Measurements from ENCODE around the gene CEBPE. TPM values are rescaled to one million over a fixed set of nuclear protein-coding genes. Genes with fewer than 3 reads are reported as not detected.

Gene CEBPE
- total RNA-seq, 1 experiment from 2014 or later, result not detected

- H3K9me2 ChIP-seq (ENCODE audit: insufficient read depth), result no peaks in the 10 kb centered on the region
- H3K4me3 ChIP-seq (replicated peaks in 1 of 2; ENCODE audit: low read depth in 1 of 2, low read length in 2 of 2), result no peak overlapping the region
- H3K27ac ChIP-seq (ENCODE audit: low read depth, low read length), result no peak overlapping the region
- no peak overlapping the region for H3K9ac ChIP-seq (ENCODE audit: low read length)
- CTCF ChIA-PET, result no interaction called here
- H4K20me1 ChIP-seq (ENCODE audit: insufficient read depth), result no peaks in the 10 kb centered on the region
- ATAC-seq (no peak), DNase-seq (ENCODE audit: low read depth, low spot score) (no peak)
- no peaks in the 10 kb centered on the region for H3K36me3 ChIP-seq (ENCODE audit: control insufficient read depth in 1 of 2, insufficient read depth in 2 of 2, low read length in 2 of 2)
- no peak overlapping the region for H2AFZ ChIP-seq (ENCODE audit: low read depth, low read length, poor library complexity, severe bottlenecking)
- no peaks in the 10 kb centered on the region for H3K9me3 ChIP-seq (ENCODE audit: control insufficient read depth in 1 of 2, insufficient read depth in 1 of 2, low read depth in 1 of 2, low read length in 2 of 2)
- POLR2A ChIA-PET, result no interaction called here
- no peaks in the 10 kb centered on the region for H3K79me2 ChIP-seq (ENCODE audit: insufficient read depth, low read length)
- no peak overlapping the region for H3K4me2 ChIP-seq (ENCODE audit: low read length)
- peaks cover 0 to 6% of the 10 kb centered on the region in 2 experiments; a peak in 2 of 4 replicates for H3K4me1 ChIP-seq (ENCODE audit: control insufficient read depth in 1 of 2, insufficient read depth in 2 of 2, low read length in 2 of 2)
- BruUV-seq (replicated peaks), result no TSS peak
- TF ChIP-seq ATF3 (IDR thresholded peaks at IDR 0.05), result no peak
- TF ChIP-seq EGR1 (IDR thresholded peaks at IDR 0.05; ENCODE audit: low read depth), result no peak
- RAD21 ChIA-PET (ENCODE audit: low non-redundant PET in 1 of 2, low total read pairs in 2 of 2, uncharacterized antibody in 2 of 2, unreplicated experiment in 2 of 2), result no interaction called here
- H3K27me3 ChIP-seq (ENCODE audit: insufficient read depth, low read length), result no peaks in the 10 kb centered on the region
- intact Hi-C loops (cut with micrococcal nuclease), result no loop called here
Measured at GRCh38 chr14:23146351-23146910, 27.4 kb upstream of the CEBPE start.

- H3K27ac ChIP-seq (ENCODE audit: low read depth, low read length), result no peak overlapping the region
- DNase-seq (ENCODE audit: low read depth, low spot score) (no peak), ATAC-seq (no peak)
- H3K9me2 ChIP-seq (ENCODE audit: insufficient read depth), result no peaks in the 10 kb centered on the region
- no peaks in the 10 kb centered on the region for H3K36me3 ChIP-seq (ENCODE audit: control insufficient read depth in 1 of 2, insufficient read depth in 2 of 2, low read length in 2 of 2)
- H3K27me3 ChIP-seq (ENCODE audit: insufficient read depth, low read length), result no peaks in the 10 kb centered on the region
- RAD21 ChIA-PET (ENCODE audit: low non-redundant PET in 1 of 2, low total read pairs in 2 of 2, uncharacterized antibody in 2 of 2, unreplicated experiment in 2 of 2), result no interaction called here
- H3K79me2 ChIP-seq (ENCODE audit: insufficient read depth, low read length), result no peaks in the 10 kb centered on the region
- CTCF ChIA-PET, result no interaction called here
- POLR2A ChIA-PET, result no interaction called here
- H3K9ac ChIP-seq (ENCODE audit: low read length), result no peak overlapping the region
- intact Hi-C loops (cut with micrococcal nuclease), result no loop called here
- H3K4me2 ChIP-seq (ENCODE audit: low read length), result no peak overlapping the region
- H3K9me3 ChIP-seq (ENCODE audit: control insufficient read depth in 1 of 2, insufficient read depth in 1 of 2, low read depth in 1 of 2, low read length in 2 of 2), result no peaks in the 10 kb centered on the region
- TF ChIP-seq ZNF274 (IDR thresholded peaks at IDR 0.05; ENCODE audit: low read depth, low read length) (no peak), ELF1 (IDR thresholded peaks at IDR 0.05; ENCODE audit: borderline replicate concordance, low read depth) (no peak), POLR2AphosphoS5 (IDR thresholded peaks at IDR 0.05; ENCODE audit: low read depth, low read length) (no peak)
- H3K4me3 ChIP-seq (replicated peaks in 1 of 2; ENCODE audit: low read depth in 1 of 2, low read length in 2 of 2), result no peak overlapping the region
- no peak overlapping the region for H2AFZ ChIP-seq (ENCODE audit: low read depth, low read length, poor library complexity, severe bottlenecking)
- no peaks in the 10 kb centered on the region for H4K20me1 ChIP-seq (ENCODE audit: insufficient read depth)
- BruUV-seq (replicated peaks), result no TSS peak
- H3K4me1 ChIP-seq (ENCODE audit: control insufficient read depth in 1 of 2, insufficient read depth in 2 of 2, low read length in 2 of 2), result peaks cover 0 to 6% of the 10 kb centered on the region in 2 experiments; a peak in 2 of 4 replicates
Measured at GRCh38 chr14:23145794-23146350, 26.8 kb upstream of the CEBPE start.
